Measurements from ENCODE around the gene CHSY3. TPM values are rescaled to one million over a fixed set of nuclear protein-coding genes. Genes with fewer than 3 reads are reported as not detected.

Gene CHSY3
- total RNA-seq, 4 donors from 2014 or later: 0.51 to 7.8 (median 2.2) TPM

DNA sequence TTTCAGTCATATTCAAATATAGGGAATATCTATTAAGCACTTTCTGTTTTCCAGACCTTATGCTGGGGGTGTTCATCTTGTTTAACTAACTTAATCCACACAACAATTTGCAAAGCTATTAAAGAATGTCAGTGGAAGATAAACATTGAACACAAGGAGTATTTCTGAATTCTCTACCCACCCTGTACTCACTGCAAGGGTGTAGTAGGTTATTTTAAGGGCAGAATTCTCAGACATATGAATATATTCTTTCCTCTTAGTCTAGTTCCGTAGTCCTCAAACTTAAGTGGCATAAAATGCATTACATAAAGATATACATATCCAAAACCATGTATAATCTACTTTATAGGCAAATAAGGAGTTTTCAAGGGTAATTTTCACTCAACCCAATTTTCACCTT is 19.9 kb upstream of the CHSY3 start:
- in situ Hi-C loops (cut with MboI; ENCODE audit: low sequenced_read_pairs in 4 of 4) (loop anchor here in 1 of 4 donors (25.0 kb wide), 1 partner anchor 1228 kb away; no protein-coding TSS in a partner anchor), intact Hi-C loops (cut with DNase I; ENCODE audit: low total_unique reads) (no loop called here)
- no peaks in the 10 kb centered on the region for H3K4me1 ChIP-seq
- no peak for ATAC-seq
- H3K27ac ChIP-seq: no peak overlapping the region
- no peak for DNase-seq
- H3K27me3 ChIP-seq: no peaks in the 10 kb centered on the region
- TF ChIP-seq POLR2A (IDR thresholded peaks at IDR 0.05): no peak
- TF ChIP-seq, protein P1, sequence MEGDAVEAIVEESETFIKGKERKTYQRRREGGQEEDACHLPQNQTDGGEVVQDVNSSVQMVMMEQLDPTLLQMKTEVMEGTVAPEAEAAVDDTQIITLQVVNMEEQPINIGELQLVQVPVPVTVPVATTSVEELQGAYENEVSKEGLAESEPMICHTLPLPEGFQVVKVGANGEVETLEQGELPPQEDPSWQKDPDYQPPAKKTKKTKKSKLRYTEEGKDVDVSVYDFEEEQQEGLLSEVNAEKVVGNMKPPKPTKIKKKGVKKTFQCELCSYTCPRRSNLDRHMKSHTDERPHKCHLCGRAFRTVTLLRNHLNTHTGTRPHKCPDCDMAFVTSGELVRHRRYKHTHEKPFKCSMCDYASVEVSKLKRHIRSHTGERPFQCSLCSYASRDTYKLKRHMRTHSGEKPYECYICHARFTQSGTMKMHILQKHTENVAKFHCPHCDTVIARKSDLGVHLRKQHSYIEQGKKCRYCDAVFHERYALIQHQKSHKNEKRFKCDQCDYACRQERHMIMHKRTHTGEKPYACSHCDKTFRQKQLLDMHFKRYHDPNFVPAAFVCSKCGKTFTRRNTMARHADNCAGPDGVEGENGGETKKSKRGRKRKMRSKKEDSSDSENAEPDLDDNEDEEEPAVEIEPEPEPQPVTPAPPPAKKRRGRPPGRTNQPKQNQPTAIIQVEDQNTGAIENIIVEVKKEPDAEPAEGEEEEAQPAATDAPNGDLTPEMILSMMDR (IDR thresholded peaks at IDR 0.05 in 4 of 5, conservative IDR thresholded peaks at IDR 0.05 in 1 of 5): no peak
- no peaks in the 10 kb centered on the region for H3K9me3 ChIP-seq
- no peak overlapping the region for H3K4me3 ChIP-seq
- no peaks in the 10 kb centered on the region for H3K36me3 ChIP-seq

DNA sequence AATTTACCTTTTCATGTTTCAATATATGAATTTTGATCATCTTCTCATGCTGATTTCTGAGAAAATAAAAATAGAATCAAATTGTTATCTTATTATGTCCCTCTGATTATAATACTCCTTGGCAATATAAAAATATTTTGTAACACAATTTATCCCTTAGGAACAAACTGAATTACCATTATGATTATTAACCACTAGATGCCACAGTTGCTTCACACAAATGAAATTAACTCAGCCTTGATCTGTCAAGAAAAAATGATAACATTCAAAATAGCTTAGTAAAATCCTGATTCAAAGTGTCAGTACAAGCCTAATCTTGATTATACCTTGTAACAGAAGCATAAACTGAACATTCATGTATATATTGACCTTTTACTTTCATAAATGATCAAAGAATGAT is 4.8 kb upstream of the CHSY3 start:
- DNase-seq: no peak
- H3K9me3 ChIP-seq: no peaks in the 10 kb centered on the region
- no peak overlapping the region for H3K4me3 ChIP-seq
- in situ Hi-C loops (cut with MboI; ENCODE audit: low sequenced_read_pairs in 4 of 4) (loop anchor here in 1 of 4 donors (25.0 kb wide), 1 partner anchor 1213 kb away; no protein-coding TSS in a partner anchor), intact Hi-C loops (cut with DNase I; ENCODE audit: low total_unique reads) (no loop called here)
- no peaks in the 10 kb centered on the region for H3K36me3 ChIP-seq
- no peak for ATAC-seq
- TF ChIP-seq, protein P1 (IDR thresholded peaks at IDR 0.05 in 4 of 5, conservative IDR thresholded peaks at IDR 0.05 in 1 of 5): peak; percentile 20 to 56 (median 25)
- no peak for TF ChIP-seq POLR2A (IDR thresholded peaks at IDR 0.05)
- H3K27ac ChIP-seq: no peak overlapping the region
- no peaks in the 10 kb centered on the region for H3K4me1 ChIP-seq
- H3K27me3 ChIP-seq: no peaks in the 10 kb centered on the region

DNA sequence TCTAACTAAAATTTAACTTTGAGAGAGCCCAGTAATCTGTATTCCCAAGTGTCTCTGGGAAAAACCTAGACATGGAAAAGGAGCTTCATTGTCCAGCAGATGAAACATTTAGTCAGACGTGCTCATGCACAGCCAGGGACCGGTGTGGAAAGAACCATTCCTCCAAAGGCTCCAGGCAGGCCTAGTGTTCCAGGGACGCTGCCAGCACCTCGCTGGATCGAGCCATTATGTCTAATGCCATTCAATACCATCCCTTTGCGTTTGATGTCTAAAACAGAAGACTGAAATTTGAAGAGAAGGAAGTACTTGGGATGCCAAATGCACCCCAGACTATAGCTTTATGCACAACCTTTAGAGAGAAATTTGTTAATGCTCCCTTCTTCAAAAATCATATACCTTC is 1.4 kb upstream of the CHSY3 start:
- no peak overlapping the region for H3K27ac ChIP-seq
- no peak for ATAC-seq
- TF ChIP-seq, protein P1 (IDR thresholded peaks at IDR 0.05 in 4 of 5, conservative IDR thresholded peaks at IDR 0.05 in 1 of 5): no peak
- no peak for TF ChIP-seq POLR2A (IDR thresholded peaks at IDR 0.05)
- no peak overlapping the region for H3K4me3 ChIP-seq
- in situ Hi-C loops (cut with MboI; ENCODE audit: low sequenced_read_pairs in 4 of 4) (loop anchor here in 1 of 4 donors (25.0 kb wide), 1 partner anchor 1209 kb away; no protein-coding TSS in a partner anchor), intact Hi-C loops (cut with DNase I; ENCODE audit: low total_unique reads) (loop anchor here (2.0 to 10.0 kb wide), 3 partner anchors 238 to 1512 kb away; no protein-coding TSS in a partner anchor)
- peaks cover 5 to 17% (median 6%) of the 10 kb centered on the region in 3 donors for H3K27me3 ChIP-seq
- peaks cover 9 to 19% of the 10 kb centered on the region in 2 donors for H3K4me1 ChIP-seq
- H3K9me3 ChIP-seq: no peaks in the 10 kb centered on the region
- no peak for DNase-seq
- H3K36me3 ChIP-seq: no peaks in the 10 kb centered on the region

DNA sequence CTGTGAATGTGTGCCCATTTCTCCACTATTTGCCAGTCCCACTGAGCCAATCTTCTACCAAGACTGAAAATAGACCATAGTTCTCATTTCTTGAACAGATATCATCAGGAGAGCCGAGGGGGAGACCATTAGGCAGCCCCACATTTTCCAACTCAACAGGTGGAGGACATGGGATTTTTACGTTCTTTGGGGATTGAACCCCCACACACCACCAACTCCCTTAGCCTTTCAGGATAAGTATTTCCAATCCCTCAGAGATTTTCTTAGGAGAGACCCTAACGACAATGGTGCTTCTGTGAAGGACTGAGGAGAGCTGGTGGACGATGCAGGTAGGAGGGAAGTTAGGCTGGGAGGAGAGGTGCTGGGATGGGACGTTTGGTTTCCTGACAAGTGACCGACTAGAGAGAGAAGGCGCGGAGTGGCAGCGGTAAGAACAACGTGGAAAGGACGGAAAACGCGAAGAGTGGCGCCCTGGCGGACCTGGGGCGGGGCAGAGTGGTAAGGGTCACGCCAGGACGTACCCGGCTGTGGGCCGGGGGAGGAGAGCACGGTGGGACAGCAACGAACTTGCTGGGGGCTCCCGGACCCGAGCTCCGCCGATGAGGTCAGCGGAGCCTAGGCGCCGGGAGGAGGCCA is 681 bp upstream of the CHSY3 start:
- H3K27ac ChIP-seq: peak overlapping the region; percentile 71 to 80 (median 75)
- no peak for TF ChIP-seq POLR2A (IDR thresholded peaks at IDR 0.05)
- TF ChIP-seq, protein P1 (IDR thresholded peaks at IDR 0.05 in 4 of 5, conservative IDR thresholded peaks at IDR 0.05 in 1 of 5): no peak
- H3K27me3 ChIP-seq: peaks cover 5 to 17% (median 6%) of the 10 kb centered on the region in 3 donors
- in situ Hi-C loops (cut with MboI; ENCODE audit: low sequenced_read_pairs in 4 of 4): loop anchor here in 1 of 4 donors (25.0 kb wide), 1 partner anchor 1209 kb away; no protein-coding TSS in a partner anchor
- DNase-seq (no peak), ATAC-seq (peak; percentile 20)
- peak overlapping the region; percentile 68 to 84 (median 76) for H3K4me3 ChIP-seq
- no peaks in the 10 kb centered on the region for H3K36me3 ChIP-seq
- H3K9me3 ChIP-seq: no peaks in the 10 kb centered on the region
- H3K4me1 ChIP-seq: peaks cover 9 to 19% of the 10 kb centered on the region in 2 donors
- intact Hi-C loops (cut with DNase I; ENCODE audit: low total_unique reads): loop anchor here (2.0 to 10.0 kb wide), 3 partner anchors 237 to 1511 kb away; no protein-coding TSS in a partner anchor

Data from gastrocnemius medialis (tissue), 4 donors.